ENCODE results near the gene ZRSR2. TPM values are rescaled to one million over a fixed set of nuclear protein-coding genes. Genes with fewer than 3 reads are reported as not detected.

The ZRSR2 gene
- total RNA-seq, 1 donor from 2014 or later: 21.5 TPM

DNA sequence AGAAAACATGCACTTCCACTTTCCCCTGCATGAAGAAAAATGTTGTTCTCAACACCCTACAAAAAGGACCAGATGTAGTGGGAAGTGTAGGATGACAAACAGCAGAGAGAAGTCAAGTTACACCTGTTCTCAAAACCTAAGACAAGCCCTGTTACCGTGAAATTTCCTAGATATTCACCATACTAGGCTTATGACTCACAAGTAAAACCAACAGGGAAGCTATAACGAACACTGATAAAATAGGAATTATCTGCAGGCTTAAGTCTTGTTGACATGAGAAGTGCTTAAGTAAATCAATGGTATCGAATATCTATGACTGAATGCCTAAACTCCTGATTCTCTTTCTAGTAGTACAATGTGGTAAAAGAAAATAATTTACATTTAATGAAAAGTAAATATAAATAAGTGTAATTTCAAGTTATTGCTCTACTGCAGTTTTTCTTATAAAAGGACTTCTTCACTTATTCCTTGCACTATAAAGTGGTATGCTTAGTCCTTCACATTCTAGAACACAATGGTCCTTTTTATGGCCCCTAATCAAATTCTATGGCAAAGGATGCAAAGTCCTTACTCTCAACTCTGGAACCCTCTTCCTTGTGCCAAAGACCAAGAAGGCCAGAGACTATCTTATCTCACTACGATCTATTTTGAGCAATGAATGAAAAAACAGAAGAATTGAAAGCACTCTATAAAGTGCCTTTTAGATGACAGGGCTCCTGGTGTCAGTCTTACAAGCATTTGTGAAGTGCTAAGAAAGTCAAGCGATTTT, 44.7 kb downstream of the ZRSR2 start:
- Mint-ChIP-seq H3K27ac (no peak overlapping the region), H3K4me3 (no peak overlapping the region)

GRCh38 chrX:15838017-15838416, 47.7 kb downstream of the ZRSR2 start:
- H3K4me3 Mint-ChIP-seq: no peak overlapping the region
- TF ChIP-seq, protein P1, sequence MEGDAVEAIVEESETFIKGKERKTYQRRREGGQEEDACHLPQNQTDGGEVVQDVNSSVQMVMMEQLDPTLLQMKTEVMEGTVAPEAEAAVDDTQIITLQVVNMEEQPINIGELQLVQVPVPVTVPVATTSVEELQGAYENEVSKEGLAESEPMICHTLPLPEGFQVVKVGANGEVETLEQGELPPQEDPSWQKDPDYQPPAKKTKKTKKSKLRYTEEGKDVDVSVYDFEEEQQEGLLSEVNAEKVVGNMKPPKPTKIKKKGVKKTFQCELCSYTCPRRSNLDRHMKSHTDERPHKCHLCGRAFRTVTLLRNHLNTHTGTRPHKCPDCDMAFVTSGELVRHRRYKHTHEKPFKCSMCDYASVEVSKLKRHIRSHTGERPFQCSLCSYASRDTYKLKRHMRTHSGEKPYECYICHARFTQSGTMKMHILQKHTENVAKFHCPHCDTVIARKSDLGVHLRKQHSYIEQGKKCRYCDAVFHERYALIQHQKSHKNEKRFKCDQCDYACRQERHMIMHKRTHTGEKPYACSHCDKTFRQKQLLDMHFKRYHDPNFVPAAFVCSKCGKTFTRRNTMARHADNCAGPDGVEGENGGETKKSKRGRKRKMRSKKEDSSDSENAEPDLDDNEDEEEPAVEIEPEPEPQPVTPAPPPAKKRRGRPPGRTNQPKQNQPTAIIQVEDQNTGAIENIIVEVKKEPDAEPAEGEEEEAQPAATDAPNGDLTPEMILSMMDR (IDR thresholded peaks at IDR 0.05; ENCODE audit: unreplicated experiment): peak; percentile 21
- H3K36me3 Mint-ChIP-seq: peaks cover 16% of the 10 kb centered on the region
- no peak overlapping the region for H3K27ac Mint-ChIP-seq
- H3K27me3 Mint-ChIP-seq (ENCODE audit: low read depth): no peaks in the 10 kb centered on the region
- no peak for DNase-seq (ENCODE audit: low spot score in 2 of 2, unreplicated experiment in 2 of 2)
- peaks cover 4% of the 10 kb centered on the region for H3K4me1 Mint-ChIP-seq
- no peaks in the 10 kb centered on the region for H3K9me3 Mint-ChIP-seq

More for the DNA sequence above, 44.7 kb downstream of the ZRSR2 start:
- Mint-ChIP-seq H3K36me3 (peaks cover 9% of the 10 kb centered on the region), H3K4me1 (peaks cover 7% of the 10 kb centered on the region), H3K9me3 (no peaks in the 10 kb centered on the region), H3K27me3 (ENCODE audit: low read depth) (no peaks in the 10 kb centered on the region)
- no peak for DNase-seq (ENCODE audit: low spot score in 2 of 2, unreplicated experiment in 2 of 2)
- TF ChIP-seq, protein P1 (IDR thresholded peaks at IDR 0.05; ENCODE audit: unreplicated experiment): no peak

- Mint-ChIP-seq H3K4me3 (no peak overlapping the region), H3K27ac (no peak overlapping the region), H3K9me3 (no peaks in the 10 kb centered on the region), H3K4me1 (no peaks in the 10 kb centered on the region), H3K36me3 (peaks cover 25% of the 10 kb centered on the region), H3K27me3 (ENCODE audit: low read depth) (no peaks in the 10 kb centered on the region)
- TF ChIP-seq, protein P1 (IDR thresholded peaks at IDR 0.05; ENCODE audit: unreplicated experiment): no peak
- DNase-seq (ENCODE audit: low spot score in 2 of 2, unreplicated experiment in 2 of 2): no peak
These were observed 51.7 kb downstream of the ZRSR2 start for GRCh38 chrX:15841853-15842516.

GRCh38 chrX:15843960-15844359, 53.7 kb downstream of the ZRSR2 start:
- no peak overlapping the region for H3K4me3 Mint-ChIP-seq
- H3K27ac Mint-ChIP-seq: no peak overlapping the region
- TF ChIP-seq, protein P1 (IDR thresholded peaks at IDR 0.05; ENCODE audit: unreplicated experiment): no peak
- H3K36me3 Mint-ChIP-seq: peaks cover 22% of the 10 kb centered on the region
- peaks cover 13% of the 10 kb centered on the region for H3K4me1 Mint-ChIP-seq
- H3K9me3 Mint-ChIP-seq: no peaks in the 10 kb centered on the region
- H3K27me3 Mint-ChIP-seq (ENCODE audit: low read depth): no peaks in the 10 kb centered on the region
- no peak for DNase-seq (ENCODE audit: low spot score in 2 of 2, unreplicated experiment in 2 of 2)

DNA sequence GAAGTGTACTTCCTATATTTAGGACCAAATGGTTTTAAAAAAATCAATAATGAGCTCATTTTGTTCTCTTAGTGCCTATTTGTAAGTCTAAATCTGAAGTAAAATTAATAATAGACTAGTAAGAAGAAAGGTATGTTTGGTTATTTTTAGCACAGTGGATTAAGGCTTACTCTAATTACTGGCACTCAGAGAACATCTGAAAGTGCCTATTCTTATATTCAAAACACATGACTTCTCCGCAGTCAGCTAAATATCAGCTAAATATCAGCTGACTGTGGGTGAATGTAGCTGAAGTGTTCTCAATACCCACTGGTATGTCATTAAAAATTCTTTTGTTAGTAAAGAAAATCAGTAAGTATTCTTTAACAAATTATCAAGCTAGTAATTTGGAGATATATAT, 58.3 kb downstream of the ZRSR2 start:
- no peak overlapping the region for H3K4me3 Mint-ChIP-seq
- H3K27me3 Mint-ChIP-seq (ENCODE audit: low read depth): no peaks in the 10 kb centered on the region
- no peak for DNase-seq (ENCODE audit: low spot score in 2 of 2, unreplicated experiment in 2 of 2)
- TF ChIP-seq, protein P1 (IDR thresholded peaks at IDR 0.05; ENCODE audit: unreplicated experiment): no peak
- H3K27ac Mint-ChIP-seq: no peak overlapping the region
- no peaks in the 10 kb centered on the region for H3K9me3 Mint-ChIP-seq
- H3K36me3 Mint-ChIP-seq: peaks cover 13% of the 10 kb centered on the region
- H3K4me1 Mint-ChIP-seq: peaks cover 42% of the 10 kb centered on the region
